ENCODE results near the gene DCAKD. TPM values are rescaled to one million over a fixed set of nuclear protein-coding genes. Genes with fewer than 3 reads are reported as not detected.

The DCAKD gene
- total and polyA plus RNA-seq, 2 donors (not counting 3 experiments of a cell fraction or from before 2014, with no cell fraction given), result 30.8 to 36.5 TPM

DNA sequence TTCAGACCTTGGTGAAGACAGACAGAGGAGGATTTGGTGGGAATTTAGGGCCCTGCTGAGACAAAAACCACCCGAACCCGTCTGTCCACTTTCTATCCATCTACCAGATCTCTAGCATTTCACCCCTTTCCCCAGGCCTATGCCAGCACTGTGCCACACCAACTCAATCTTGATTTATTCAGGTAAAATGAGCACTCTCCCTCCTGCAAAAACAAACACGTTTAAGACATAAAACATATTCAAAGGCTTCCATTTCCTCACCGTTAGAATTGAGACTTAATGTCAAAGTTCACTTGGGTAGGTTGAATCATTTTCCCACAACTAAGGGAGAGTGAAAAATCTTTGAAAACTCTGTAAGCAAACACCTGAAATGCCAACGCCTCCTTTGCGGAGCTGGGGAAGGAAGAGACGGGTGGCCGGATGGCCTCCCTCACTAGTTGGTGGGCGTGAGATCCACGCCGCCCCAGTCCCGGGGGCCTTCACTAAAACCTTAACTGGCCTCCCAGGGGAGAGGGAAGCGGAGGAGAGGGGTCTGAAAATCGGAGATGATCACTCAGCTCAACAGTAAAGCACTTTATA lies 862 bp downstream of the DCAKD start:
- H3K4me2 ChIP-seq (ENCODE audit: insufficient read depth, low read length), result peak overlapping the region; percentile 96
- BruUV-seq (replicated peaks), result TSS peak; percentile 75
- intact Hi-C loops (cut with micrococcal nuclease), result loop anchor here (1.0 to 5.0 kb wide), 3 partner anchors 11 to 83 kb away; partner anchors contain the start of gene NMT1

More for the DNA sequence above, 862 bp downstream of the DCAKD start:
- Histone ChIP-seq H4K20me1 (replicated peaks; ENCODE audit: control insufficient read depth, extremely low read depth, insufficient read depth, low read length) (no peaks in the 10 kb centered on the region), H3K36me3 (ENCODE audit: control insufficient read depth in 2 of 2, extremely low read depth in 1 of 2, insufficient read depth in 2 of 2, low read length in 2 of 2) (no peaks in the 10 kb centered on the region), H3K4me3 (replicated peaks in 1 of 3; ENCODE audit: insufficient read depth in 1 of 3, low read depth in 1 of 3, low read length in 3 of 3) (peak overlapping the region; percentile 41 to 97 (median 95)), H3K9me3 (replicated peaks; ENCODE audit: control insufficient read depth, insufficient read depth, low read length) (no peaks in the 10 kb centered on the region), H3K4me1 (ENCODE audit: control insufficient read depth, extremely low read depth, insufficient read depth, low read length) (peaks cover 16% of the 10 kb centered on the region), H3K27me3 (ENCODE audit: control insufficient read depth in 2 of 2, insufficient read depth in 2 of 2, low read length in 2 of 2) (no peaks in the 10 kb centered on the region), H3K27ac (ENCODE audit: insufficient read depth, low read depth, low read length) (peak overlapping the region; percentile 97), H2AFZ (ENCODE audit: low read depth, low read length) (peak overlapping the region; percentile 95), H3K9ac (replicated peaks; ENCODE audit: extremely low read depth, insufficient read depth, low read length) (peak overlapping the region; percentile 99), H3K9me1 (replicated peaks; ENCODE audit: control insufficient read depth, extremely low read depth, insufficient read depth, low read length) (no peaks in the 10 kb centered on the region), H3K79me2 (ENCODE audit: control insufficient read depth, insufficient read depth, low read length) (peaks cover 25% of the 10 kb centered on the region)
- dilution Hi-C loops (cut with MboI; ENCODE audit: extremely low pct_ligation_motif_present, low sequenced_read_pairs), result no loop called here
- no peak for TF ChIP-seq GATA2 (IDR thresholded peaks at IDR 0.05; ENCODE audit: insufficient read depth, insufficient read length, low read depth, low read length)
- TF ChIP-seq POLR2AphosphoS5 (IDR thresholded peaks at IDR 0.05; ENCODE audit: insufficient read depth, low read depth, low read length), result no peak
- TF ChIP-seq, protein P1, sequence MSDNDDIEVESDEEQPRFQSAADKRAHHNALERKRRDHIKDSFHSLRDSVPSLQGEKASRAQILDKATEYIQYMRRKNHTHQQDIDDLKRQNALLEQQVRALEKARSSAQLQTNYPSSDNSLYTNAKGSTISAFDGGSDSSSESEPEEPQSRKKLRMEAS (IDR thresholded peaks at IDR 0.05; ENCODE audit: insufficient read depth, insufficient read length), result no peak
- TF ChIP-seq JUN (IDR thresholded peaks at IDR 0.05; ENCODE audit: borderline replicate concordance, insufficient read depth, insufficient read length, low read depth), result no peak
- TF ChIP-seq POLR2A (IDR thresholded peaks at IDR 0.05; ENCODE audit: low read depth, low read length), result no peak
- TF ChIP-seq FOS (IDR thresholded peaks at IDR 0.05; ENCODE audit: borderline replicate concordance, insufficient read depth, low read length), result no peak
- TF ChIP-seq MYC (IDR thresholded peaks at IDR 0.05; ENCODE audit: low read depth, low read length), result no peak
- TF ChIP-seq, protein P2, sequence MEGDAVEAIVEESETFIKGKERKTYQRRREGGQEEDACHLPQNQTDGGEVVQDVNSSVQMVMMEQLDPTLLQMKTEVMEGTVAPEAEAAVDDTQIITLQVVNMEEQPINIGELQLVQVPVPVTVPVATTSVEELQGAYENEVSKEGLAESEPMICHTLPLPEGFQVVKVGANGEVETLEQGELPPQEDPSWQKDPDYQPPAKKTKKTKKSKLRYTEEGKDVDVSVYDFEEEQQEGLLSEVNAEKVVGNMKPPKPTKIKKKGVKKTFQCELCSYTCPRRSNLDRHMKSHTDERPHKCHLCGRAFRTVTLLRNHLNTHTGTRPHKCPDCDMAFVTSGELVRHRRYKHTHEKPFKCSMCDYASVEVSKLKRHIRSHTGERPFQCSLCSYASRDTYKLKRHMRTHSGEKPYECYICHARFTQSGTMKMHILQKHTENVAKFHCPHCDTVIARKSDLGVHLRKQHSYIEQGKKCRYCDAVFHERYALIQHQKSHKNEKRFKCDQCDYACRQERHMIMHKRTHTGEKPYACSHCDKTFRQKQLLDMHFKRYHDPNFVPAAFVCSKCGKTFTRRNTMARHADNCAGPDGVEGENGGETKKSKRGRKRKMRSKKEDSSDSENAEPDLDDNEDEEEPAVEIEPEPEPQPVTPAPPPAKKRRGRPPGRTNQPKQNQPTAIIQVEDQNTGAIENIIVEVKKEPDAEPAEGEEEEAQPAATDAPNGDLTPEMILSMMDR (IDR thresholded peaks at IDR 0.05; ENCODE audit: extremely low read depth in 1 of 2, insufficient read depth in 1 of 2, low read depth in 1 of 2, low read length in 2 of 2), result no peak
- ChIA-PET POLR2A (no interaction called here), CTCF (interaction anchor here (0.8 to 2.9 kb wide), 11 partner anchors 10 to 206 kb away, joined by 3 to 9 read pairs (median 4); partner anchors contain the start of genes ACBD4 and NMT1)
- FAIRE-seq (no peak), DNase-seq (ENCODE audit: low read depth, low spot score) (peak; percentile 44)
